ENCODE data around the gene GOLGA6L25. TPM values are rescaled to one million over a fixed set of nuclear protein-coding genes. Genes with fewer than 3 reads are reported as not detected.
"Not testable (repeated sequence)": the region's sequence is repeated elsewhere in the genome, so short reads cannot be mapped to it uniquely, and the experiment has no call there.

Gene GOLGA6L25
- total RNA-seq, 1 experiment from 2014 or later: not detected

DNA sequence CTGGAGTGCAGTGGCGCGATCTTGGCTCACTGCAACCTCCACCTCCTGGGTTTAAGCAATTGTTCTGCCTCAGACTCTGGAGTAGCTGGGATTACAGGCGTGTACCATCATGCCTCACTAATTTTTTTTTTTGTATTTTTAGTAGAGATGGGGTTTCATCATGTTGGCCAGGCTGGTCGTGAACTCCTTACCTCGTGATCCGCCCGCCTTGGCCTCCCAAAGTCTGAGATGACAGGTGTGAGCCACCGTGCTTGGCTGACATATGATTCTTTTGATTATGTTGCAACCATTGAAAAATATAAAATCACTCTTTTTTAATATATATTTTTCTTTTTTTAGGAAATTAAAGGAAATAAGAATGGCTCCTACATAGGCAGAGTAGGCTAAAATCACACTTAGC, 44.8 kb downstream of the GOLGA6L25 start:
- ATAC-seq; H3K36me3 Mint-ChIP-seq; H3K9me3 Mint-ChIP-seq; POLR2A ChIA-PET; H3K27me3 Mint-ChIP-seq (ENCODE audit: low read depth); H3K27ac Mint-ChIP-seq; H3K4me3 Mint-ChIP-seq; H3K4me1 Mint-ChIP-seq; CTCF ChIA-PET; DNase-seq (ENCODE audit: low spot score): not testable (repeated sequence)

DNA sequence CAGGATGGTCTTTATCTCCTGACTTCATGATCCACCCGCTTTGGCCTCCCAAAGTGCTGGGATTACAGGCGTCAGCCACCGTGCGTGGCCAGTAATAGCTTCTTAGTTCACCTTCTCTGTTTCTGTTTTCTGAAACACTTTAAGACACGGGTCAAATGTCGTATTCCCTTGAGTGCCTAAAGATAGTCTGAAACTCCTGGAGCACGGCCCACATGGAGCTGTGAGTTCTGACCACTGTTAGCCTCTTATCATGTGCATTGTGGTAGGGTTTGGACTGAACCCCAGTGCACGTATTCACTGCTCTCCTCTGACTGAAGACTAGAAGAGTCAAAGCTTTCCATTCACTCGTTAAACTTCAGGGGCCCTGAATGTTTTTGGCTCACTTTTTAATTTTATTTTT, 48.8 kb downstream of the GOLGA6L25 start:
- H3K27ac Mint-ChIP-seq; H3K9me3 Mint-ChIP-seq; ATAC-seq; H3K4me1 Mint-ChIP-seq; POLR2A ChIA-PET; DNase-seq (ENCODE audit: low spot score); H3K36me3 Mint-ChIP-seq; H3K27me3 Mint-ChIP-seq (ENCODE audit: low read depth); CTCF ChIA-PET; H3K4me3 Mint-ChIP-seq: not testable (repeated sequence)

Other genes with a start within 250 kb of the GOLGA6L25 start
- 81.5 to 94.2 TPM (median 82.0 TPM) in 3 replicates for gene HERC2, start 231.4 kb upstream of the GOLGA6L25 start, total RNA-seq (2021)
- not detected in 3 replicates for gene GOLGA6L24, start 195.5 kb upstream of the GOLGA6L25 start, total RNA-seq (2021)
- gene GOLGA8F, start 174.9 kb upstream of the GOLGA6L25 start, total RNA-seq (2021): not detected in 3 replicates
- gene GOLGA8G, start 20.6 kb upstream of the GOLGA6L25 start, total RNA-seq (2021): not detected in 3 replicates
- 0.39 TPM in 1 of 3 replicates, not detected in the others for gene GOLGA8M, start 158.9 kb downstream of the GOLGA6L25 start, total RNA-seq (2021)

All from WTC11 (cell line).